ENCODE results near the gene CNBP. TPM values are rescaled to one million over a fixed set of nuclear protein-coding genes. Genes with fewer than 3 reads are reported as not detected.

CNBP gene
- polyA plus RNA-seq, result 278 and 329 TPM in 2 replicates
- polyA minus RNA-seq, result 172 and 186 TPM in 2 replicates

GRCh38 chr3:129183569-129184395, at the start of gene CNBP:
TSS of gene CNBP (minus strand) at chr3:129183896. CDS start at chr3:129171757, 12,139 bp downstream.
- Histone ChIP-seq H3F3A (ENCODE audit: insufficient read depth, low read length, poor library complexity, severe bottlenecking) (peaks cover 6% of the 10 kb centered on the region), H3K27ac (ENCODE audit: low read length) (peak within 1 kb of the TSS; percentile 91), H3K27me3 (ENCODE audit: insufficient read depth, low read depth, low read length) (no peaks in the 10 kb centered on the region), H3K4me3 (ENCODE audit: low read length) (peak within 1 kb of the TSS; percentile 99), H3K4me2 (ENCODE audit: low read length) (peak within 1 kb of the TSS; percentile 99), H3K79me2 (replicated peaks; ENCODE audit: insufficient read depth, low read length) (peaks cover 53% of the 10 kb centered on the region), H3K9me3 (ENCODE audit: low read length) (no peaks in the 10 kb centered on the region), H2AFZ (ENCODE audit: low read depth, low read length) (peak within 1 kb of the TSS; percentile 93), H3K9ac (ENCODE audit: low read length) (peak within 1 kb of the TSS; percentile 96), H4K20me1 (ENCODE audit: insufficient read depth) (peaks cover 8% of the 10 kb centered on the region), H3K9me2 (ENCODE audit: insufficient read depth, low read length) (no peaks in the 10 kb centered on the region), H3K36me3 (ENCODE audit: insufficient read depth, low read length) (no peaks in the 10 kb centered on the region)
- TF ChIP-seq, protein P1, sequence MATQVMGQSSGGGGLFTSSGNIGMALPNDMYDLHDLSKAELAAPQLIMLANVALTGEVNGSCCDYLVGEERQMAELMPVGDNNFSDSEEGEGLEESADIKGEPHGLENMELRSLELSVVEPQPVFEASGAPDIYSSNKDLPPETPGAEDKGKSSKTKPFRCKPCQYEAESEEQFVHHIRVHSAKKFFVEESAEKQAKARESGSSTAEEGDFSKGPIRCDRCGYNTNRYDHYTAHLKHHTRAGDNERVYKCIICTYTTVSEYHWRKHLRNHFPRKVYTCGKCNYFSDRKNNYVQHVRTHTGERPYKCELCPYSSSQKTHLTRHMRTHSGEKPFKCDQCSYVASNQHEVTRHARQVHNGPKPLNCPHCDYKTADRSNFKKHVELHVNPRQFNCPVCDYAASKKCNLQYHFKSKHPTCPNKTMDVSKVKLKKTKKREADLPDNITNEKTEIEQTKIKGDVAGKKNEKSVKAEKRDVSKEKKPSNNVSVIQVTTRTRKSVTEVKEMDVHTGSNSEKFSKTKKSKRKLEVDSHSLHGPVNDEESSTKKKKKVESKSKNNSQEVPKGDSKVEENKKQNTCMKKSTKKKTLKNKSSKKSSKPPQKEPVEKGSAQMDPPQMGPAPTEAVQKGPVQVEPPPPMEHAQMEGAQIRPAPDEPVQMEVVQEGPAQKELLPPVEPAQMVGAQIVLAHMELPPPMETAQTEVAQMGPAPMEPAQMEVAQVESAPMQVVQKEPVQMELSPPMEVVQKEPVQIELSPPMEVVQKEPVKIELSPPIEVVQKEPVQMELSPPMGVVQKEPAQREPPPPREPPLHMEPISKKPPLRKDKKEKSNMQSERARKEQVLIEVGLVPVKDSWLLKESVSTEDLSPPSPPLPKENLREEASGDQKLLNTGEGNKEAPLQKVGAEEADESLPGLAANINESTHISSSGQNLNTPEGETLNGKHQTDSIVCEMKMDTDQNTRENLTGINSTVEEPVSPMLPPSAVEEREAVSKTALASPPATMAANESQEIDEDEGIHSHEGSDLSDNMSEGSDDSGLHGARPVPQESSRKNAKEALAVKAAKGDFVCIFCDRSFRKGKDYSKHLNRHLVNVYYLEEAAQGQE (IDR thresholded peaks at IDR 0.05; ENCODE audit: borderline replicate concordance), result peak; percentile 91
- TF ChIP-seq SMC3 (conservative IDR thresholded peaks at IDR 0.05; ENCODE audit: poor library complexity) (no peak), RAD21 (conservative IDR thresholded peaks at IDR 0.05) (peak; percentile 19), POLR2AphosphoS5 (IDR thresholded peaks at IDR 0.05) (peak; percentile 92), TAF1 (IDR thresholded peaks at IDR 0.05; ENCODE audit: low read depth) (peak; percentile 94), EZH2 (IDR thresholded peaks at IDR 0.05; ENCODE audit: borderline replicate concordance, insufficient read depth, low read length, poor library complexity, severe bottlenecking) (no peak), MXI1 (conservative IDR thresholded peaks at IDR 0.05; ENCODE audit: poor library complexity, severe bottlenecking) (peak; percentile 90)
- TF ChIP-seq, protein P2, sequence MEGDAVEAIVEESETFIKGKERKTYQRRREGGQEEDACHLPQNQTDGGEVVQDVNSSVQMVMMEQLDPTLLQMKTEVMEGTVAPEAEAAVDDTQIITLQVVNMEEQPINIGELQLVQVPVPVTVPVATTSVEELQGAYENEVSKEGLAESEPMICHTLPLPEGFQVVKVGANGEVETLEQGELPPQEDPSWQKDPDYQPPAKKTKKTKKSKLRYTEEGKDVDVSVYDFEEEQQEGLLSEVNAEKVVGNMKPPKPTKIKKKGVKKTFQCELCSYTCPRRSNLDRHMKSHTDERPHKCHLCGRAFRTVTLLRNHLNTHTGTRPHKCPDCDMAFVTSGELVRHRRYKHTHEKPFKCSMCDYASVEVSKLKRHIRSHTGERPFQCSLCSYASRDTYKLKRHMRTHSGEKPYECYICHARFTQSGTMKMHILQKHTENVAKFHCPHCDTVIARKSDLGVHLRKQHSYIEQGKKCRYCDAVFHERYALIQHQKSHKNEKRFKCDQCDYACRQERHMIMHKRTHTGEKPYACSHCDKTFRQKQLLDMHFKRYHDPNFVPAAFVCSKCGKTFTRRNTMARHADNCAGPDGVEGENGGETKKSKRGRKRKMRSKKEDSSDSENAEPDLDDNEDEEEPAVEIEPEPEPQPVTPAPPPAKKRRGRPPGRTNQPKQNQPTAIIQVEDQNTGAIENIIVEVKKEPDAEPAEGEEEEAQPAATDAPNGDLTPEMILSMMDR (IDR thresholded peaks at IDR 0.05; ENCODE audit: poor library complexity, severe bottlenecking), result no peak

- no peaks in the 10 kb centered on the region for H3K27me3 ChIP-seq (ENCODE audit: insufficient read depth, low read depth, low read length)
- H3K9me2 ChIP-seq (ENCODE audit: insufficient read depth, low read length), result no peaks in the 10 kb centered on the region
- H3K79me2 ChIP-seq (replicated peaks; ENCODE audit: insufficient read depth, low read length), result no peaks in the 10 kb centered on the region
- H3K4me3 ChIP-seq (ENCODE audit: low read length), result no peak overlapping the region
- no peaks in the 10 kb centered on the region for H3F3A ChIP-seq (ENCODE audit: insufficient read depth, low read length, poor library complexity, severe bottlenecking)
- H4K20me1 ChIP-seq (ENCODE audit: insufficient read depth), result no peaks in the 10 kb centered on the region
- TF ChIP-seq MXI1 (conservative IDR thresholded peaks at IDR 0.05; ENCODE audit: poor library complexity, severe bottlenecking), result no peak
- H3K9me3 ChIP-seq (ENCODE audit: low read length), result no peaks in the 10 kb centered on the region
- H3K4me2 ChIP-seq (ENCODE audit: low read length), result no peak overlapping the region
- no peak overlapping the region for H3K9ac ChIP-seq (ENCODE audit: low read length)
- no peak overlapping the region for H2AFZ ChIP-seq (ENCODE audit: low read depth, low read length)
- H3K36me3 ChIP-seq (ENCODE audit: insufficient read depth, low read length), result no peaks in the 10 kb centered on the region
- no peak overlapping the region for H3K27ac ChIP-seq (ENCODE audit: low read length)
Measured at GRCh38 chr3:129231331-129232119, 47.8 kb upstream of the CNBP start.
